ENCODE results near the gene LTBP4.
A peak's percentile ranks its signal among the peaks of the same experiment; 100 is the strongest.
"Not testable (repeated sequence)": the region's sequence is repeated elsewhere in the genome, so short reads cannot be mapped to it uniquely, and the experiment has no call there.

Gene LTBP4, protein sequence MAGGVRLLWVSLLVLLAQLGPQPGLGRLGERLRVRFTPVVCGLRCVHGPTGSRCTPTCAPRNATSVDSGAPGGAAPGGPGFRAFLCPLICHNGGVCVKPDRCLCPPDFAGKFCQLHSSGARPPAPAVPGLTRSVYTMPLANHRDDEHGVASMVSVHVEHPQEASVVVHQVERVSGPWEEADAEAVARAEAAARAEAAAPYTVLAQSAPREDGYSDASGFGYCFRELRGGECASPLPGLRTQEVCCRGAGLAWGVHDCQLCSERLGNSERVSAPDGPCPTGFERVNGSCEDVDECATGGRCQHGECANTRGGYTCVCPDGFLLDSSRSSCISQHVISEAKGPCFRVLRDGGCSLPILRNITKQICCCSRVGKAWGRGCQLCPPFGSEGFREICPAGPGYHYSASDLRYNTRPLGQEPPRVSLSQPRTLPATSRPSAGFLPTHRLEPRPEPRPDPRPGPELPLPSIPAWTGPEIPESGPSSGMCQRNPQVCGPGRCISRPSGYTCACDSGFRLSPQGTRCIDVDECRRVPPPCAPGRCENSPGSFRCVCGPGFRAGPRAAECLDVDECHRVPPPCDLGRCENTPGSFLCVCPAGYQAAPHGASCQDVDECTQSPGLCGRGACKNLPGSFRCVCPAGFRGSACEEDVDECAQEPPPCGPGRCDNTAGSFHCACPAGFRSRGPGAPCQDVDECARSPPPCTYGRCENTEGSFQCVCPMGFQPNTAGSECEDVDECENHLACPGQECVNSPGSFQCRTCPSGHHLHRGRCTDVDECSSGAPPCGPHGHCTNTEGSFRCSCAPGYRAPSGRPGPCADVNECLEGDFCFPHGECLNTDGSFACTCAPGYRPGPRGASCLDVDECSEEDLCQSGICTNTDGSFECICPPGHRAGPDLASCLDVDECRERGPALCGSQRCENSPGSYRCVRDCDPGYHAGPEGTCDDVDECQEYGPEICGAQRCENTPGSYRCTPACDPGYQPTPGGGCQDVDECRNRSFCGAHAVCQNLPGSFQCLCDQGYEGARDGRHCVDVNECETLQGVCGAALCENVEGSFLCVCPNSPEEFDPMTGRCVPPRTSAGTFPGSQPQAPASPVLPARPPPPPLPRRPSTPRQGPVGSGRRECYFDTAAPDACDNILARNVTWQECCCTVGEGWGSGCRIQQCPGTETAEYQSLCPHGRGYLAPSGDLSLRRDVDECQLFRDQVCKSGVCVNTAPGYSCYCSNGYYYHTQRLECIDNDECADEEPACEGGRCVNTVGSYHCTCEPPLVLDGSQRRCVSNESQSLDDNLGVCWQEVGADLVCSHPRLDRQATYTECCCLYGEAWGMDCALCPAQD (N-terminal part only)

DNA sequence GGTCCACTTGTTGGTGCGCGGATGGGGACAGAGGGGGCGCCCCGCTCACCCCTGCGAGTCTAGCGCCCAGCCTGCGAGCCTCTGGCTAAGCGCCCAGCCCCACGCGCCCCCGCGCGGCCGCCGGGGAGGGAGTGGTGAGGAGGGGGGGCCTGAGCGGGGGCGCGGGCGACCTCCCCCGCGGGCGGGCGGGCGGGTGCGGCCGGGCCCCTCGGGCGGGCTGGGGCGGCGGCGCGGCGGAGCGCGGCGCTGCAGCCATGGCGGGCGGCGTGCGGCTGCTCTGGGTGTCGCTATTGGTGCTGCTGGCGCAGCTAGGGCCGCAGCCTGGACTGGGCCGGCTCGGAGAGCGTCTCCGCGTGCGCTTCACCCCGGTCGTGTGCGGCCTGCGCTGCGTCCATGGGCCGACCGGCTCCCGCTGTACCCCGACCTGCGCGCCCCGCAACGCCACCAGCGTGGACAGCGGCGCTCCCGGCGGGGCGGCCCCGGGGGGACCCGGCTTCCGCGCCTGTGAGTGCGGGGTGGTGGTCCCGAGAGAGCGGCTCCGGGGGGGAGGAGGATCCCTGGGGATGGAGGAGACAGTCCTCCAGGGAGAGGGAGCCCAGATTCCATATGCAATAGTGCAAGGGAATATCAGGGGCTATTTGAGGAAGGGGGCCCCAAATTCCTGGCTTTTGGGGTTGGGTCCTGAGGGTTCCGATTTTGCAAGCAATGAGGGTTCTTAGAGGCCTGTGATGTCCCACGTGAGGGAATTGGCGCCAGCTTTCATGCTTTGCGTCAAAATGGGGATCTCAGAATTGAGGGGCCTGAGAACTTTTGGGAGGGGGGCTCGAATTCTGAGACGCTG, at the start of gene LTBP4:
Gene LTBP4 (plus strand): TSS at position 236 of the 841 bp plus-strand sequence. CDS start 19 bp downstream, at position 255.
- DNase-seq (ENCODE audit: low read depth in 2 of 3, low spot score in 2 of 3), result no peak

DNA sequence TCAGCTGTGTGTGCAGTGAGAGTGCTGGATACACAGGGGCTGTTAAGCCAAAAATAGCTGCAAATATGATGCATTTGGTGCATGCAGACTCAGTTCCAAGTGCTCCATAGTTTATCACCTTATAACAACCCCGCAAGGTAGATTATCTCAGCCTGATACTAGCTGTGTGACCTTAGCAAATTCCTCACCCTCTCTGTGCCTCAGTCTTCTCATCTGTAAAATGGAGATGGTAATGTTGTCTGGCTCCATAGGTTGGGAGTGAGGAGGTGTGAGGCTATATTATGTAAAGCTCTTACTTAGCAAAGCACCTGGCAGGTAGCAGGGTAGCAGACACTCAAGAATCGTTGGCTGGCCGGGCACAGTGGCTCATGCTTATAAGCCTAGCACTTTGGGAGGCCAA, 48.3 kb upstream of the LTBP4 start:
- no peak for DNase-seq (ENCODE audit: low read depth in 2 of 3, low spot score in 2 of 3)

DNA sequence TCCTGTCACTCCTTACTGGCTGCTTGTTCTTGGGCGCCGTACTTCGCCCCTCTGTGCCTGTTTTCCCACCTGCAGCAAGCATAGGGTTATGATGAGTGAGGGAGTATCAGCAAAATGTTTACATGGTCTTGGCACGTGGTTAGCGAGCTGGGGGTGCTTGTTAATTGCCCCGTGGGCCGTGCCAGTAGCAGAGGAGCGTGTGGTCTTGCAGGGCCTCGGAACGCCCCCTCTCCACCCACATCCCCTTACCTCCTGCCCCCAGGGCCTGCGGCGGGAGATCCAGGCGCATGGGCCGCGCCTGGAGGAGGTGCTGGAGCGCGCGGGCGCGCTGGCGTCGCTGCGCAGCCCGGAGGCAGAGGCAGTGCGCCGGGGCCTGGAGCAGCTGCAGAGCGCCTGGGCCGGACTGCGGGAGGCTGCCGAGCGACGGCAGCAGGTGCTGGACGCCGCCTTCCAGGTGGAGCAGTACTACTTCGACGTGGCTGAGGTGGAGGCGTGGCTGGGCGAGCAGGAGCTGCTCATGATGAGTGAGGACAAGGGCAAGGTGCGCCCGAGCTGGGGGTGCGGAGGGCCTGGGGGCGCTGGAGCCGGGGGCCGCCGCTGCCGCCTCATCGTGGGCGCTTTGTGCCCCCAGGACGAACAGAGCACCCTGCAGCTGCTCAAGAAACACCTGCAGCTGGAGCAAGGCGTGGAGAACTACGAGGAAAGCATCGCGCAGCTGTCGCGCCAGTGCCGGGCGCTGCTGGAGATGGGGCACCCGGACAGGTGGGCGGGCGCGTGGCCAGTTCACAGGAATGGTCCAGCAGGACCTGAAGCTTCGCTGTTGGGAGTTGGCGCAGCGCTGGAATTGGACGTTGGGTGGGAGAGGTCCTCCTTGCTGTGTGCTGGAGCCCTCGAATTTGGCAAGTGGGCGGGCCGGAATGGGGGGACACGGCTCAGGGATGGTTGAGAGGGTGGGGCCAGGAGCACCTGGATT, 47.0 kb upstream of the LTBP4 start:
- DNase-seq (ENCODE audit: low read depth in 2 of 3, low spot score in 2 of 3), result no peak

DNA sequence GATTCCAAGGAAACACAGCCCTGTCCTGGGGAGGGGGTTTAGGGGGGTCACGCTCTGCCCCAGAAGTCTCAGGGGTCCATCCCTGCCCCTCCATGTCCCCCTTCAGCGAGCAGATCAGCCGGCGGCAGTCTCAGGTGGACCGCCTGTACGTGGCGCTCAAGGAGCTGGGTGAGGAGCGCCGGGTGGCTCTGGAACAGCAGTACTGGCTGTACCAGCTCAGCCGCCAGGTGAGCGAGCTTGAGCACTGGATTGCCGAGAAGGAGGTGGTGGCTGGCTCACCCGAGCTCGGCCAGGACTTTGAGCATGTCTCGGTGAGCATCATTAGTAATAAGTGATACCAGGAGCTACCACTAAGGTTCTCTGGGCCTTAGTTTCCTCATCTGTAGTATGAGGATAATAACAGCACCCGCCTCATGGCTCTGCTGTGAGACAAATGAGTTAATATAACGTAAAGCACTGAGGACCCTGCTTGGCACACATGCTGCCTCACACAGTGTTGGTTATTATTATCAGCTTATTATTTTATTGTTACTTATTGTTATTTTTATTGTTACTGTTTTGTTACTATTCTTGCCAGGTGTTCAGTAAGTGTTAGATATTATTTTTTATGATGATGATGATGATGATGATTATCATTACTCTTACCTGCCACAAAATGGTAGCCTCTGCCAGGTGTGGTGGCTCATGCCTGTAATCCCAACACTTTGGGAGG, 45.0 kb upstream of the LTBP4 start:
- DNase-seq (ENCODE audit: low read depth in 2 of 3, low spot score in 2 of 3), result no peak

DNA sequence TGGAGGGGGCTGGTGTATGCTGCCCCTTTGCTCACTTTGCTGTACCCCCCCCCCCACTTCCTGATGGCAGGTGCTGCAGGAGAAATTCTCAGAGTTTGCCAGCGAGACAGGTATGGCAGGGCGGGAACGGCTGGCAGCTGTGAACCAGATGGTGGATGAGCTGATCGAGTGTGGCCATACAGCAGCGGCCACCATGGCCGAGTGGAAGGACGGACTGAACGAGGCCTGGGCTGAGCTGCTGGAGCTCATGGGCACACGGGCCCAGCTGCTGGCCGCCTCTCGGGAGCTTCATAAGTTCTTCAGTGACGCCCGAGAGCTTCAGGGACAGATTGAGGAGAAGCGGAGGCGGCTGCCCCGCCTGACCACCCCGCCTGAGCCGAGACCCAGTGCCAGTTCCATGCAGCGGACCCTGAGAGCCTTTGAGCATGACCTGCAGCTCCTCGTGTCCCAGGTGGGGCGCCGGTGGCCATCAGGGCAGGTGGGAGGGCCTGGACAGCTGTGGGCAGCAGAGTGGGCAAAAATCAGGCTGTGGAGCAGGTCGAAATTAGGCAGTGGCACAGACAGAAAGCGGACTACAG, 44.1 kb upstream of the LTBP4 start:
- no peak for DNase-seq (ENCODE audit: low read depth in 2 of 3, low spot score in 2 of 3)

DNA sequence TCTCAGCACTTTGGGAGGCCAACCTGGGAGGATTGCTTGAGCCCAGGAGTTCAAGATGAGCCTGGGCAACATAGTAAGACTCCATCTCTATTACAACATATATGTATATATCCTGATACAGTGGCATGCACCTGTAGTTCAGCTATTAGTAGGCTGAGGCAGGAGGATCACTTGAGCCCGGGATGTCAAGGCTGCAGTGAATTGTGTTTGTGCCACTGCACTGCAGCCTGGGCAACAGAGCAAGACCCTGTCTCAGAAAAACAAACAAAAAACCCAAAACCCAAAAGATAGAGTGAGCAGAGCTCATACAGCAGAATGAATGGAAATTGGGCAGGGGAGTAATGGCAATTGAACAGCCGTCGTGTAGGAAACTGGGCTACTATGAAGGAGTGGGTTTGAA, 41.8 kb upstream of the LTBP4 start:
- DNase-seq (ENCODE audit: low read depth in 2 of 3, low spot score in 2 of 3), result no peak

DNA sequence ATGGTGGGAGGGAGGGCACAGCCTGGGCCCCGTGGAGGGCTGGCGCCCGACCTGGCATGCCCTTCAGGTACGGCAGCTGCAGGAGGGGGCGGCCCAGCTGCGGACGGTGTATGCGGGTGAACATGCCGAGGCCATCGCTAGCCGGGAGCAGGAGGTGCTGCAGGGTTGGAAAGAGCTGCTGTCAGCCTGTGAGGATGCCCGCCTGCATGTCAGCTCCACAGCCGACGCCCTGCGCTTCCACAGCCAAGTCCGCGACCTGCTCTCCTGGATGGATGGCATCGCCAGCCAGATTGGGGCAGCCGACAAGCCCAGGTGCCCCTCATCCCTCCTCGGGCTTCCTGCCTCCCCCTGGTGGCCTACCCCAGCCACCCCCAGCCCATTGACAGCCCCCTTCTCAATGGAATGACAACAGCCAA, 41.1 kb upstream of the LTBP4 start:
- DNase-seq (ENCODE audit: low read depth in 2 of 3, low spot score in 2 of 3), result no peak

DNA sequence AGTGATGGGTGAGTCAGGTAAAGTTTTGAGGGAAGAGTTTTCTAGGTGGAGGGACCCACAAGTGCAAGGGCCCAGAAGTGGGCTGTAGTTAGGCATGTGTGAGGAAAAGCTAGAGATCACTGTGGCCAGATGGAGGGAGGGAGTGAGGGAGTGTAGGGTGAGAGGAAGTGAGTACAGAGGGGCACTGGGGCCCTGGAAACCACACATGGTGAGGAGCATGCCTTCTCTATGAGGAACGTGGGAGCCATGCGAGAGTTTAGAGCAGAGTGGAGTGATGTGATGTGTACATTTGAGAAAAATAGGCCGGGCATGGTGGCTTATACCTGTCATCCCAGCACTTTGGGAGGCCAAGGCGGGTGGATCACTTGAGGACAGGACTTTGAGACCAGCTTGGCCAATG, 39.2 kb upstream of the LTBP4 start:
- no peak for DNase-seq (ENCODE audit: low read depth in 2 of 3, low spot score in 2 of 3)

DNA sequence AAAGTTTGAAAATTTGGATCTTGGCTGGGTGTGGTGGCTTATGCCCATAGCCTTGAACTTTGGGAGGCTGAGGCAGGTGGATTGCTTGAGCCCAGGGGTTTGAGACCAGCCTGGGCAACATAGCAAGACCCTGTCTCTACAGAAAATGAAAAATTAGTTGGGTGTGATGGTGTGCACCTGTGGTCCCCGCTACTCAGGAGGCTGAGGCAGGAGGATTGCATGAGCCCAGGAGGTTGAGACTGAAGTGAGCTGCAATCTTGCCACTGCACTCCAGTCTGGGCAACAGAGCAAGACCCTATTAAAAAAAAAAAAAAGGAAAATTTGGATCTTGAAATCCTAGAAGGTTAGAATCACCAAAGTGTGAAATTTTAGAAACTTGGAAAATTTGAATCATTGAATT, 36.6 kb upstream of the LTBP4 start:
- DNase-seq (ENCODE audit: low read depth in 2 of 3, low spot score in 2 of 3), result not testable (repeated sequence)

DNA sequence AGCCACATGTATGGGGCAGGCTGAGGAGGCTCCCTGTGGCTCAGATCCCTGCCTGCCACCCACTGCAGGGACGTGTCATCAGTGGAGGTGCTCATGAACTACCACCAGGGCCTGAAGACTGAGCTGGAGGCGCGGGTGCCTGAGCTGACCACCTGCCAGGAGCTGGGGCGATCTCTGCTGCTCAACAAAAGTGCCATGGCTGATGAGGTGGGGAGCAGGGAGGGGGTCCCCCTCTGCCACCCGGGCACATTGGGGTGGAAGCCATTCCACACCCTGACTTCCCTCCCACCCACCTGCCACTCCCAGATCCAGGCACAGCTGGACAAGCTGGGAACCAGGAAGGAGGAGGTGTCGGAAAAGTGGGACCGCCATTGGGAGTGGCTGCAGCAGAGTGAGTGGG, 35.8 kb upstream of the LTBP4 start:
- no peak for DNase-seq (ENCODE audit: low read depth in 2 of 3, low spot score in 2 of 3)

DNA sequence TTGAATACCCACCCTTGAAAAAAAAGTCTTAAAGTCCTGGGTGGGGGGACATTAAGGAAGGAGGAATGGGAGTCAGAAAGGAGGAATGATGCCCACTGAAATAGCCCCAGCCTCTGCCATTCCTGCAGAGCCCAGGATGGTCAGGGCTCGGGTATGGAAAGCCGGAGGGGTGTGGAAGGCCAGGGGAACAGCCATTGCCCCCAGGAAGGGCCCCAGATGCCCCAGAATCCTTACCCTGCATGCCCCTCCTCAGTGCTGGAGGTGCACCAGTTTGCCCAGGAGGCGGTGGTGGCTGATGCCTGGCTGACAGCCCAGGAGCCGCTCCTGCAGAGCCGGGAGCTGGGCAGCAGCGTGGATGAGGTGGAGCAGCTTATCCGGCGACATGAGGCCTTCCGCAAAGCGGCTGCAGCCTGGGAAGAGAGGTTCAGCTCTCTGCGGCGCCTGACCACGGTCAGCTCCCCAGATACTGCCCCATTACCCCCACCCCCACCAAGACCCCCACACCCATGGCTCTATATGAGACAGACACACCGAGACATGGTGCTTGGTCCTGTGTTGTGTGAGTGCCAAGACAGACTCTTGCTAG, 35.2 kb upstream of the LTBP4 start:
- no peak for DNase-seq (ENCODE audit: low read depth in 2 of 3, low spot score in 2 of 3)

DNA sequence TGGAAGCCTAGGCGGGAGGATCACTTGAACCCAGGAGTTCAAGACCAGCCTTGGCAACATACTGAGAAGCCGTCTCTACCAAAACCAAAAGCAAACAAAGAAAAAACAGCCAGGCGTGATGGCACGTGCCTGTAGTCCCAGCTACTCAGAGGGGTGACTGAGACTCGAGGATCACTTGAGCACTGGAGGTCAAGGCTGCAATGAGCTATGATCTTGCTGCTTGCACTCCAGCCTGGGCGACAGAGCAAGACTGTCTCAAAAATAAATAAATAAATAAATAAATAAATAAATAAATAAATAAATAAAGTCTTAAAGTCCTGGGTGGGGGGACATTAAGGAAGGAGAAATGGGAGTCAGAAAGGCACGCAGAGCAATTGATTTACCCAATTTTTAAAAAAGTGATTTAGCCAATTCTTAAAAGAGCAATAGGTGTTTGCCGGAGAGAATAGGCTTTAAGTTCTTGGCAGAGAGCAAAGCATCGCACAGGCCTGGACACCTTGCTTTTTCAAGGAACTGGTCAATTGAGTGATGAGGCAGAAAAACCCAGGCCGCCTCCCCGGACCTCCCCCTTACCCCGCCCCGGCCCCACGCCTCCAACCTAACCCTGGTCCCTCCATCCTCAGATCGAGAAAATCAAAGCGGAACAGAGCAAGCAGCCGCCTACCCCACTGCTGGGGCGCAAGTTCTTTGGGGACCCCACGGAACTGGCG, 34.0 kb upstream of the LTBP4 start:
- DNase-seq (ENCODE audit: low read depth in 2 of 3, low spot score in 2 of 3), result no peak

DNA sequence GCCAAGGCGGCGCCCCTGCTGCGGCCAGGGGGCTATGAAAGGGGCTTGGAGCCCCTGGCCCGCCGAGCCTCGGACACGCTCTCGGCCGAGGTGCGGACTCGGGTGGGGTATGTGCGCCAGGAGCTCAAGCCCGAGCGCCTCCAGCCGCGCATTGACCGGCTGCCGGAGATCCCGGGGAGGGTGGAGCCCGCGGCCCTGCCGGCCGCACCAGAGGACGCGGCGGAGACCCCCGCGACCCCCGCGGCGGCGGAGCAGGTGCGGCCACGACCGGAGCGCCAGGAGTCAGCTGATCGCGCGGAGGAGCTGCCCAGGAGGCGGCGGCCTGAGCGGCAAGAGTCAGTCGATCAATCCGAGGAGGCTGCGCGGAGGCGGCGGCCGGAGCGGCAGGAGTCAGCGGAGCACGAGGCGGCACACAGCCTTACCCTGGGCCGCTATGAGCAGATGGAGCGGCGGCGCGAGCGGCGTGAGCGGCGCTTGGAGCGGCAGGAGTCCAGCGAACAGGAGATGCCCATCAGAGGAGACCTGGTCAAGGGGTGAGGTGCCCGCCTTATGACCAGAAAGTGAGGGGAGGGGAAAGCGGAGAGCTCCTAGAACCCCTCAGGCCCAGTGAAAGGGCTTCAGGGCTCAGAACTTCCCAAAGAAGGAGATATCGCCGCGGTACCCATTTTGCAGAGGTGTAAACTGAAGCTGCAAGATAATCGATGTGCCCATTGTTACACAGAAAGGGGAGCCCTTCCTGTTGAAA, 33.2 kb upstream of the LTBP4 start:
- no peak for DNase-seq (ENCODE audit: low read depth in 2 of 3, low spot score in 2 of 3)

DNA sequence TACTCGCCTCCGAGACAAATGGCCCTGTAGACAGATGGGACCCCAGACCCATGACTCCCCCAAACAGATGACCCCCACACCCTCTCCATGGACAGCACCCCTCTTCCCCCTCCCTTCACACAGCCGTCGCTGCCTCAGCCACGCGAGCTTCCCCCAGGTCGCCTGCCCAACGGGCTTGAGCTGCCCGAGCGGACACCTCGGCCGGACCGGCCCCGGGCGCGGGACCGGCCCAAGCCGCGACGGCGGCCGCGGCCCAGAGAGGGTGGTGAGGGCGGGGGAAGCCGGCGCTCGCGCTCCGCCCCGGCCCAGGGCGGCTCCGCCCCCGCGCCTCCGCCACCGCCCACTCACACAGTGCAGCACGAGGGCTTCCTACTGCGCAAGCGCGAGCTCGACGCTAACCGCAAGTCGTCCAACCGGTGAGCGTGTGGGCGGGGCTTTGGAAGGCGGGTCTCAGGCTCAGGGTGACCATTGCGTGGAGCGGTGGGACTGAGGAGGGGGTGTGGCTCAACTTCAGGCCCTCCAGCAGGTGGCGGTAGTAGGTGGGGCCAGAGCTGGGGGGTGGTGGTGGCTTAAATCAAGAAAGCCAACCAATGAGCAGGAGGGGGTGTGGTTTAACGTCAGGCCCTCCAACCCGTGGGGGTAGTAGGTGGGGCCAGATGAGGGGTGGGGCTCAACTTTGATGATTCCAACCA, 30.7 kb upstream of the LTBP4 start:
- DNase-seq (ENCODE audit: low read depth in 2 of 3, low spot score in 2 of 3), result peak; percentile 73 to 95 (median 83)

DNA sequence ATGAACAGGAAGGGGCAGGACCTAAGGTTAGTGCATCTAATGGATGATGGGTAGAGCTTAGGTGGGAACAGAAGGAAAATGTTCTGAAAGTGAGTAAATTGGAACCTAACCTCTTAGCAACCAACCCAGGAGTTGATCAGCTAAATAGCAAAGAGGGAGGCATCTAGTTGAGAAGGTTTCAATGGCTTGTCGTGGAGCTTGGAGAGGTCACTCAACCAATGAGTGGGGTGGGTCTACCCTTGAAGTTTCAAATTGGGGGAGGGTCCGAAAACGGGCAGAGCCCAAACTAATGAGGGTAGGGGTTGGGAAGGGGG, 30.2 kb upstream of the LTBP4 start:
- no peak for DNase-seq (ENCODE audit: low read depth in 2 of 3, low spot score in 2 of 3)

DNA sequence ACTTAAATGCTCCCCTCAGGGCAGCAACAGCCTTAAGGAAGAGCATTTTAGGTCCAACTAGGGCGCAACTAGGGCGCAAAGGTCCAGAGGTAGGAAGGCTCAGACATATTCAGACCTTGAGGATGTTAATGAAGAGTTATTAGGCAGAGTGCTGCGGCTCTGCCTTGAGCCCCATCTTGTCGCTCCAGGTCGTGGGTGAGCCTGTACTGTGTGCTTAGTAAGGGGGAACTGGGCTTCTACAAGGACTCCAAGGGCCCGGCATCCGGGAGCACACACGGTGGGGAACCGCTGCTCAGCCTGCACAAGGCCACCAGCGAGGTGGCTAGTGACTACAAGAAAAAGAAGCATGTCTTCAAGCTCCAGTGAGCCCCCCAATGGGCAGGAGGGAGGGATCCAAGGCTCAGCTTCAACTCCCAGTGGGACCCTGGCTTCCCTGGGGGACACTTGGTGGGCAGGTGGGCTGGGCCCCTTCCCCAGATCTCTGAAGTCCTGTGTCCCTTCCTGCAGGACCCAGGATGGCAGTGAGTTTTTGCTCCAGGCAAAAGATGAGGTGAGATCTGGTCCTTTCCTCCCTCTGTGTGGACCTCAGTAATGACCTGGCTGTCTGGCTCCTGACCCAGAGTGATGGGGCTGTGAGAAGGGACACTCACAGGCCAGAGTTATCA, 29.2 kb upstream of the LTBP4 start:
- no peak for DNase-seq (ENCODE audit: low read depth in 2 of 3, low spot score in 2 of 3)

Measured in activated CD8-positive, alpha-beta memory T cell treated with anti-CD3 and anti-CD28 coated beads for 48 hours (primary cell).